Activated T-cell treated with anti-CD3 and anti-CD28 coated beads, Interleukin-2, amount 50 U/mL, for 48 hours (primary cell): ENCODE measurements around the gene TACR2.

Experiments
- DNase-seq, 2 experiments: peaks; one replicate each; pipeline ENCODE4 v3.0.0-alpha.2; 2020

The TACR2 gene

GRCh38 chr10:69418052-69418752, 1.5 kb upstream of the TACR2 start:
- no peak for DNase-seq

DNA sequence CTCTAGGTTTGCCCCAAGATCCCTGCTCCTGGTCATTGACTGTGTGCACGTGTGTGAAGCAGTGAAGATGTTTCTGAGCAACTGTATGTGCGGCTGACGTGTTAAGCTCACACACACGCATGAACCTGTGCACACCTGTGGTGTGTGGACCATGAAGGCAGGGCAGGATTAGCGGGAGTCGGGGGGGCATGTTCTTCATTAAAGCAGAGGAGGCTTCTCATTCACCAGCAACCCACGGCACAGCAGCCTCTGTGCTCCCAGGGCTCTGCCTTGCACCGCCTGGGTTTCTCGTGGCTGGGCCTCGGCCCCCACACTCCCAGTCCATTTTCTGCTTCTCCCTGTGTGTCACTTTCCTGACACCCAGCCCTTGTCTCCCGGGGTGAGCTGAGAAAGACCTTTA, 824 bp upstream of the TACR2 start:
- DNase-seq = no peak

DNA sequence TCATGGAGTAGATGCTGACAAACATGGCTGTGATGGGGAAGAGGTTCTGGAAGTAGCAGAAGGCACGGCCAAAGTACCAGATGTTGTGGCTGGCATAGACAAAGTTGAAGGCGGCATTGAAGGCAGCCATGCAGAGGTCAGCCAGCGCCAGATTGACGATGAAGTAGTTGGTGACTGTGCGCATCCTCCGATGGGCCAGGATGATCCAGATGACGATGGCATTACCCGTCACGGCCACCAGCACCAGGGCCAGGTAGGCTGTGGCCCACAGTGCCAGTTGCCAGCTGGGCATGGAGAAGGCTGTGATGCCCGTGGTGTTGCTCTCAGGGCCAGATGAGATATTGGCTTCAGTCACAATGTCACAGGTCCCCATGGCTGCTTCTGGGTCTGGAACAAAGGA, 767 bp downstream of the TACR2 start:
- no peak for DNase-seq

DNA sequence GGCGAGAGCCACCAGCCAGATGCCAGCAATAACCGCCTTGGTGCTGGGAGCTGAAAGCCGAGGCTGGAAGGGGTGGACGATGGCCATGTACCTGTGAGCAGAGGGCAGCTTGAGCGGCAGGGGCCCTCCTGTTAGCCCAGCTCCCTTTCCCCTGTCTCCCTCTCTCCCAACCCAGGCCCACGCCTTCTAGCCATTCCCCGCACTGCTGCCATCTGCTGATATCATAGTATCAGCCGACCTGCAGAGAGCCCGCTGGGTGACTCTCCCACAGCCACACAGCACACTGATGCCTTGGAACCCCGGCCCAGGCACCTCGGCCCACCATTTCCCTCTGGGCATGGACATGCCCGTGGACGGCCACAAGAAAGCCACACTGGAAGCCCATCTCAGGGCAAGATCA, 1.7 kb downstream of the TACR2 start:
- no peak for DNase-seq

GRCh38 chr10:69414036-69415018, 2.4 kb downstream of the TACR2 start:
- DNase-seq = no peak

DNA sequence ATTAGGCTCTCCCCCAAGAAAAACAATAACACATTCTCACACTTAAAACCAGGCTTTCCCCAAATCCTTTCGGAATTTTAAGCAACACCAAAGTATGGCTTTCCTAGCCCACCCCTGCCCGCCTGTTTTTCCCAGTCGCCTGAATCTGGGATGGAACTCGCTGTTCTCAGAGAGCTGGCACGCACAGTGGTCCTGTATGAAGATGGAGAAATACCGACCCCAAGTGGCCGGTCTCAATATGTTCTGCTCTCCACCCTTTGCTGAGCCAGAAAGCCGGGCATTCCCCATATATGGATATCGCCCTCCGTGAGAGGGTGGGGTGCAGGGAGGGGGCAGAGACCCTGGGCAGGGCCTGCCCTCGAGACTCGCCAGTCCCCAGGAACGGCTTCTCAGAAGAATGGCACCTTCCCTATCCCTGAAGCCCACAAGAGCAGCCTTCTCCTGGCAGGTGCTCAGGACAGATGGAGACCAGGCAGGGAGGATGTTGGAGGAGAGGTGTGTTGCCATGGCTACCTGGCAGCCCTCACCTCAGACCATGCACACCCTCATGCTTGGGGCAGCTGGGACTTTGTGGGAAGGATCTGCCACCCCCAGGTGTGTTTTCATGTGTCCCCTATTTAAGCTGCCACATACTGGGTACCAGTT, 3.4 kb downstream of the TACR2 start:
- peak; percentile 51 to 56 for DNase-seq

GRCh38 chr10:69412232-69412790, 4.4 kb downstream of the TACR2 start:
- DNase-seq = no peak

DNA sequence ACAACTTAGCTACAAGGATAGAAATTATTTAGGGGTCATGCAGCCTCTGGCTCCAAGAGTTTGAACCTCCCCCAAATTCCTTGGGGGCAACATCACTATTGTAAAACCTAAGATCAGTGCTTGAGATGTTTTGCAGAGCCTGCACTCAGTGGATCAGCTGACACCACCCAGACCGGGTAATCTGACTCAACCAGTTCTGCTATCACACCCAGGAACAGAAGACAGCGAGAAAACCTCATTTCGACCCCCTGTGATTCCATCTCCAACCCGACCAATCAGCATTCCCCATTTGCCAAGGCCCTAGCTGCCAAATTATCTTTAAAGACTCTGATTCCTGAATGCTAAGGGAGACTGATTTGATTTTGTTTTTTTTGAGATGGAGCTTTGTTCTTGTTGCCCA, 5.2 kb downstream of the TACR2 start:
- DNase-seq = no peak

DNA sequence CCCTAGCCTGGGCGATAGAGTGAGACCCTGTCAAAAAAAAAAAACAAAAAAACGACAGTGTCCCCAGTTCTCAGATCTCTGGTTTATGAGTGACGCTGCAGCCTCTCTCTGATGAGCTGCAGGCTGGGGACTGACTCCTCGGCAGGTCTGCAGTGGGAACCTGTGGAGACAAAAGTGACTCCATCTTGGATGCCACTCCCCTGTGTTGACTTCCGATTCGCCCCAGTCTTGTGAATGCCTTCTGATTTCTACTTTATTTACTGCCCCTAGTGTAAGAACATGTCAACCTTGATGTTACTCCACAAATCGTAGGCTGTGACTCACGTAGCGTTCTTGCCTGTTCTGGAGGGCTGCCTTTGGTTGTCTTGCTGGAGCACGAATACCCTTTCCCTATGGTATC, 6.2 kb downstream of the TACR2 start:
- DNase-seq = no peak

DNA sequence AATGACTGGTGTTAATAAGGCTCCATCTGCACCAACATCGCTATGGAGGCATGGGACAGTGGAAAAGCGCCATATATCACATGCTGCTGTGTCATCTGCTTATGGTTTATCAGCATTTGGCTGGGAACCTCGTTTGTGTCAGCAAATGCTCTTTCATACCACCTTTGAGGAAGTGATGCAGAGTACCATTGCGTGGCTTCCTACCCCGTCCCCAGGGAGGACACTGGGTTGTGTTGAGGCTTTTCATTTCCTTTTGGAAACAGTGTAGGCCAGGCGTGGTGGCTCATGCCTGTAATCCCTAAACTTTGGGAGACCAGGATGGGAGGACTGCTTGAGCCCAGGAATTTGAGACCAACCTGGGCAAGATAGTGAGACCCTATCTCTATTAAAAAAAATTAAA, 6.8 kb downstream of the TACR2 start:
- DNase-seq = no peak

GRCh38 chr10:69409176-69409495, 7.6 kb downstream of the TACR2 start:
- DNase-seq = no peak

DNA sequence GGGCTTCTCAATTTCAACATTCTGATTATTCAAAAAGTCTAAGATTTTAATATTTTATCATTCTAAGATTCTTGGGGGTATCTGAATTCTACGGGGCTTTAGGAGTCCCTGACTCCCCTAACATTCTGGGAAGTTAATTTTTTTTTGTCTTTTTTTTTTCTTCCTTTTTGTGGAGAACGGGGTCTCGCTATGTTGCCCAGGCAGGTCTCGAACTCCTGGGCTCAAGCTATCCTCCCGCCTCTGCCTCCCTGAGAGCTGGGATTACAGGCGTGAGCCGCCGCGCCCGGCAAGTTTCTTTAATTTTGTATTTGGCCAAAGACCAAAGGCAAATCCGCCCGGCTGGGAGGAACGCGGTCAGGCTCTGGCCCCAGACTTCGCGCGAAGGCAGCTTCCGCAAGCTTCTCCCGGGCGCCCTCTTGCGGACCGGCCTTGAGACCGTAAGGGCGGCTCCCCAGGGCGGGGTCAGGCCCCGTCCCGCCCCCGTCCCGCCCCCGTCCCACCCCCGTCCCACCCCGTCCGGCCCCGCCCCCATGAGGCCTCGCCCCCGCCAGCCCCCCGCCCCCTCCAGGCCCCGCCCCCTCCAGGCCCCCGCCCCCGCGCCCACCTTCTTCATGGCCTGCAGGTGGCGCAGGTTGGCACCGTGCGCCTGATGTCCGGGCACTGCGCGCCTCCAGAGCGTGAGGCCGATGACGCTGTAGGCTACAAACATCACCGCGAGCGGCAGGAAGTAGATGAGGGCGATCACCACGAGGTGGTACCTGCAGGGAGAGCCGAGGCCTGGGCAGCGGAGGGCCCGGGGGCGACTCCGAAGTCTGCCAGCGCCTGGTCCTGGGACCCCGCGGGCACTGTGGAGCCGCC, 8.2 kb downstream of the TACR2 start:
- DNase-seq = peak; percentile 92 to 93

GRCh38 chr10:69407621-69408301, 9.0 kb downstream of the TACR2 start:
- peak; percentile 56 to 57 for DNase-seq

DNA sequence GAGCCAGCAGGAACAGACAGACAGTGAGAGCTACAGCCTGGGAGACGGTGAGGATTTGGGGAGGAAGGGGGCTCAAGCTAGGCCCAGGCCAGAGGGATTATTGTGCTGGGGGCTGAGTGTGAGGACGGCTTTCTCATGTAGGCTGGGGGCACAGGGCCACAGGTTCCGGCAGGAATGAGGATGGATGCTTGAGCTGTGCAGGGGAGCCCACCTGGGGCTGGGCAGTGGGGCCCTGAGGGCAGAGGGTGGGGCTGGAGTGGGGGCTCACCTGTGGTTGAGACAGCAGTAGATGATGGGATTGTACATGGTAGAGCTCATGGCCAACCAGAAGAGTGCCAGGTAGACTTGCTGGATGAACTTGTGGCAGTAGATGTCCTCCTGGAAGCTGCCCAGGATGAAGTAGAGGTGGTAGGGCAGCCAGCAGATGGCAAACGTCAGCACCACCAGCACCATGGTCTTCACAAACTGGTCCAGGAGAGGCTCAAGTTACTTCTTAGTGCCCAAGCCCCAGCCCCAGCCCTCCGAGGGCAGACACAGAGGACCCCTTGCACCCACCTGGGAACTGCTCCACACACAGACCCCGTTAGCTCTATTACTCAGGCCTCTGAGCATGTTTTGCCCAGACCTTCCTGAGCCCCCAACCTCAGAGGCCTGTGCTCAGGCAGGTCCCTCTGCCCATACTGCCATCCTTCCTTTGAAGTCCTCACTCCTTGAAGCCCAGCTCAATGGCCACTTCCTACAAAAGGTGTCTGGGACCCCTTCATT, 9.7 kb downstream of the TACR2 start:
- peak in 1 of 2 experiments; percentile 38 for DNase-seq

DNA sequence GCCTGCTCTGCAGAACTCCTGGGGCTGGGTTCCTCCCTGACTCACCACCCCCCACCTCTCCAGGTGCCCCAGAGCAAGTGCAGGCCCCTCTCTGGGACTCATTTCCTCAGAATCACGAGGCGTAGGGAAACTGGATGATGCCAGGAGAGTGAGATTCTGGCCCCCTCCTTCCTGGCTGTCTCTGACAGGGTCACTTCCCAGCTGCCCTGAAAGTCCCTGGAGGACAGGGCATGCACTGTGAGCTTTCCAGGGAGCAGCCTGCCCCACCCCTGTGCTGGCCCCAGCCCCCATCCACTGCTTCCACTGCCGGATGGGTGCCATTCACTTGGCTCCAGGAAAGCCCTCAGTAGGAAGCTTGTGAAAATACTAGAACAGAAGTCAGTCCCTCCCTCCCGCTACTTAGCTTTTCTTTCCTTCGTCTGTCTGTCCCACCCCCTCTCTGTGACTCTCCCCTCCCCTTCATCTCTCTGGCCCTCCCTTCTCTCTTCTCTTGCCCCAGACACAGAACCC, 10.4 kb downstream of the TACR2 start:
- DNase-seq = peak in 1 of 2 experiments; percentile 39

DNA sequence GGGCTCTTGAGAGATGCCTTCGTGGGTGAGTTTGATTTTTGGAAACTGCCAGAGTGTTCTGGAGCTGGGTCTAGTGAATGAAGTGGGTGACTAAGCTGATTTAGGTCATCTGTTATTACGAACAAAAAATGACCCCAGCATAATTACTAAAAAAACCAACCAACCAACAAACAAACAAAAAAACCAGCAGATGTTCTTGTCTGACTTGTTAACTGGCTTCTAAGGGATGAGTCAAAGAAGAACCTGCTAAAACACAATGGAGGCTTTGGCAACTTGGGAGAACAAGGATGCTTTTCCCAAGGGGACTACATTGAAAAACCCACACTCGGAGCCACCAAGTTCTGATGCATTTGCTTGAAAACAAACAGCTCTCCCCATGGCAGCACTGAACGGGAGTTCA, 11.5 kb downstream of the TACR2 start:
- no peak for DNase-seq

DNA sequence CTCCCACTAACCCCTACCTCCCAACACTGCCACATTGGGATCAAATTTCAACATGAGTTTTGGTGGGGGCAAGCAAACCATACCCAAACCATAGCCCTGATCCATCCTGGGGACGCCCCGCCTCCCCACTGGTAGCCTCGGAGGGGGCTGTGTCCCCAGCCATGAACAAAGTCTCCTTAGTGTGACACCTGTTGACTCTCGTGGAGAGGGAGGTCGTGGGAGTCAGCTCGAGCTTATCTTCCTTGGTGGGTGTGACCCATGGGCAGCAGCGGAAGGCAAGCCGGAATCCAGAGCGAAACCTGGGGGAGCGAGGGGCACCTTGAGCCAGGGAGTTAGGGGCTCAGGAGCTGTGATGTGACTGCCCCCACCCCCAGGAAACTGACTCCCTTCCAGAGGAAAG, 11.9 kb downstream of the TACR2 start:
- DNase-seq = no peak

DNA sequence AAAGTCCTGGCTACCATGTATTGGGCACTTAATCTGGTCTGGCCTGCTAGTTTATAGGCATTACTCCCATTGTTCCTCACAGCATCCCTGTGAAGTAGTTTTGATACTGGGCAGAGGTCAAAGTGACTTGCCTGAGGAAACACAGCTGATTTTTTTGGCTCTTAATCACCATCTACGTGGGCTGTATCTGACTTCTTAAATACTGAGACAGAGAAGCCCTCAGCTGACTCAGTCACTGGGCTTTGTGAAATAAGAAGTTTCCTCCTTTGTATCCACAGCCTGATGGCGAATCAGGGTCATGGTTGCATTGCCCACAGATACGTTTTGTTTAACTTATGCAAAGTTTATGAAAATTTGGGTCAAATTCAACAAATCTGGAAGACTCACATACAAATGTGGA, 13.2 kb downstream of the TACR2 start:
- DNase-seq = no peak

GRCh38 chr10:69403066-69403465, 13.7 kb downstream of the TACR2 start:
- DNase-seq = no peak

DNA sequence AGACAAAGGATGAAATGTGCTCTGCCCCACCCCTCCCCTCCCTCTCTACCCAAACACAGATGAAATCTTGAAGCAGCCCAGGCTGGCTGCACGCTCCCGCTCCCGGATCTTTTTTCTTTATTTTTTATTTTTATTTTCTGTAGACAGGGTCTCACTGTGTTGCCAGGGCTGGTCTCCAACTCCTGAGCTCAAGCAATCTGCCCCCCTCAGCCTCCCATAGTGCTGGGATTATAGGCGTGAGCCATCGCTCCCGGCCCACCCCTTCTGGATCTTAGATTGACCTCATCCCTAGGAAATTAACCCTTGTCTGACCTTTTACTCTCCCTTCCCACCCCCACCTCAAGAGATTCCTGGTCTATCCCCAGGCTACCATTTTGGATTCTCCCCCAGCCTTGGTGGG, 14.3 kb downstream of the TACR2 start:
- DNase-seq = no peak

DNA sequence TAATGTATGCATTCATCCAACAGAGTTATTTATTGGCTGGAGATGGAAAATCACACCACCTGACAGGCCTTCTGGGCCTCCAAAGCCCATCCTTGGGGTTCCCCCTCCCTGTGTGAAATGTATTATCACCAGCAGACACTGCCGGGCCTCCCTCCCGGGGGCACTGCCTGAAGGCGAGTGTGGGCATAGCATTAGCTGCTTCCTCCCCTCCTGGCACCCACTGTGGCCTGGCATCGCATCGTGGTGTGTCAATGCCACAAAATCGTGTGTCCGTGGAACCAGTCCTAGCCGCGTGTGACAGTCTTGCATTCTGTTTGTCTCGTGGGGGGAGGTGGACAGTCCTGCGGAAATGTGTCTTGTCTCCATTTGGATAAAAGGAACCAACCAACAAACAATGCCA, 15.3 kb downstream of the TACR2 start:
- no peak for DNase-seq
